VCaP (cell line): ENCODE results near the gene SLX1A.
"Not testable (repeated sequence)": the region's sequence is repeated elsewhere in the genome, so short reads cannot be mapped to it uniquely, and the experiment has no call there.

Experiments
- H3K27ac ChIP-seq: fragments of 450-650 bp; 2 replicates; pipeline ENCODE4 v1.5.1; 2017
- TF ChIP-seq, protein P1 (sequence below): fragments of 450-650 bp; conservative IDR thresholded peaks from 2 replicates; pipeline ENCODE4 v1.5.1; 2017; ENCODE audit warnings: mild to moderate bottlenecking, moderate library complexity

The SLX1A gene

GRCh38 chr16:30186444-30186781, 7.3 kb upstream of the SLX1A start:
- TF ChIP-seq, protein P1, sequence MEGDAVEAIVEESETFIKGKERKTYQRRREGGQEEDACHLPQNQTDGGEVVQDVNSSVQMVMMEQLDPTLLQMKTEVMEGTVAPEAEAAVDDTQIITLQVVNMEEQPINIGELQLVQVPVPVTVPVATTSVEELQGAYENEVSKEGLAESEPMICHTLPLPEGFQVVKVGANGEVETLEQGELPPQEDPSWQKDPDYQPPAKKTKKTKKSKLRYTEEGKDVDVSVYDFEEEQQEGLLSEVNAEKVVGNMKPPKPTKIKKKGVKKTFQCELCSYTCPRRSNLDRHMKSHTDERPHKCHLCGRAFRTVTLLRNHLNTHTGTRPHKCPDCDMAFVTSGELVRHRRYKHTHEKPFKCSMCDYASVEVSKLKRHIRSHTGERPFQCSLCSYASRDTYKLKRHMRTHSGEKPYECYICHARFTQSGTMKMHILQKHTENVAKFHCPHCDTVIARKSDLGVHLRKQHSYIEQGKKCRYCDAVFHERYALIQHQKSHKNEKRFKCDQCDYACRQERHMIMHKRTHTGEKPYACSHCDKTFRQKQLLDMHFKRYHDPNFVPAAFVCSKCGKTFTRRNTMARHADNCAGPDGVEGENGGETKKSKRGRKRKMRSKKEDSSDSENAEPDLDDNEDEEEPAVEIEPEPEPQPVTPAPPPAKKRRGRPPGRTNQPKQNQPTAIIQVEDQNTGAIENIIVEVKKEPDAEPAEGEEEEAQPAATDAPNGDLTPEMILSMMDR: no peak
- no peak overlapping the region for H3K27ac ChIP-seq

DNA sequence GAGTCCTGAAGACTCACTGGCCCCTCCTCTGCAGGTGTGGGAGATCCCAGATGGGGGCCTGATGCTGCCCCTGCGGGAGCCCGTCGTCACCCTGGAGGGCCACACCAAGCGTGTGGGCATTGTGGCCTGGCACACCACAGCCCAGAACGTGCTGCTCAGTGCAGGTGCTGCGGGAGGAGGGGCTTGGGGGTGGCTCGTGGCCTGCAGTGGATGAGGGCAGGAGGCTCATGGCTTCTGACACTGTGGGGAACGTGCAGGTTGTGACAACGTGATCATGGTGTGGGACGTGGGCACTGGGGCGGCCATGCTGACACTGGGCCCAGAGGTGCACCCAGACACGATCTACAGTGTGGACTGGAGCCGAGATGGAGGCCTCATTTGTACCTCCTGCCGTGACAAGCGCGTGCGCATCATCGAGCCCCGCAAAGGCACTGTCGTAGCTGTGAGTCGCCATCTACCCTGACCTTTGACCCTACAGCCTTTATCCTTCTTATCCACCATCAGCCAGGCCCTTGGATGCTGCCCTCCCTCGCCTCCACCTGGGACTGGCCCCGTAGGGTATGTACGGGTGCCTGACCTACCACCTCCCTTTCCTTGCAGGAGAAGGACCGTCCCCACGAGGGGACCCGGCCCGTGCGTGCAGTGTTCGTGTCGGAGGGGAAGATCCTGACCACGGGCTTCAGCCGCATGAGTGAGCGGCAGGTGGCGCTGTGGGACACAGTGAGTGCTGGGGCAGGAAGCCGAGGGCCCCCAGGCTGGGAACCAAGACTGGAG, 6.7 kb upstream of the SLX1A start:
- H3K27ac ChIP-seq: no peak overlapping the region
- TF ChIP-seq, protein P1: no peak

DNA sequence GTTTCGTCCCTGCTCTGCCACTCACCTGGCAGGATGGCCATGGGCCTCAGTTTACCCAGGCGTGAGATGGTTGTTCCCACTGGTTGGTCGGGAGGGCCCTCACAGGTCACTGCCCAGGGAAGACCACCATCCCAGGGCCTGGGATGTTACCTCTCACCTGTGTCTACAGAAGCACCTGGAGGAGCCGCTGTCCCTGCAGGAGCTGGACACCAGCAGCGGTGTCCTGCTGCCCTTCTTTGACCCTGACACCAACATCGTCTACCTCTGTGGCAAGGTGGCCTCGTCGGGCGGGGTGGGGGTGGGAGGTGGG, 6.2 kb upstream of the SLX1A start:
- no peak overlapping the region for H3K27ac ChIP-seq
- TF ChIP-seq, protein P1: no peak

- no peak overlapping the region for H3K27ac ChIP-seq
- TF ChIP-seq, protein P1: no peak
These were observed 5.6 kb upstream of the SLX1A start for GRCh38 chr16:30187971-30188561.

GRCh38 chr16:30191158-30191557, 2.5 kb upstream of the SLX1A start:
- not testable (repeated sequence) for H3K27ac ChIP-seq

DNA sequence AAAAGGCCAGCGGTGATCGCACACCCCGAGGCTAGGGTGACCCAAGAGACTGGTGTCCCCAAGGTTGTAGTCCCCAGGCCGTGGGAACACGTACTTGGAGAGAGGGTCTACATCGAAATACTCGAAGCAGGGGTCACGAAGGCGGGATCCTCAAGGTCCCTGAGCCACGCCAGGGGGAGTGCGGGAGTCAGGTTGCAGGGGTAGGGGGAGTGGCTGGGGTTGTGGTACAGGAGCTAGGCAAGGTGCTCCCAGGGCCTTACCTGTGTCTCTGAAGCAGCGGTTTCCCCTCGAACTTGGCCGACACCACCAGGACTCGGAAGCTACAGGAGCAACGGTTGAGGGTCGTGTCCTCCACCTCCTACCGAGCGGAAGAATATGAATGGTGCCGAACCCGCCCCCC, 577 bp upstream of the SLX1A start:
- H3K27ac ChIP-seq: not testable (repeated sequence)

DNA sequence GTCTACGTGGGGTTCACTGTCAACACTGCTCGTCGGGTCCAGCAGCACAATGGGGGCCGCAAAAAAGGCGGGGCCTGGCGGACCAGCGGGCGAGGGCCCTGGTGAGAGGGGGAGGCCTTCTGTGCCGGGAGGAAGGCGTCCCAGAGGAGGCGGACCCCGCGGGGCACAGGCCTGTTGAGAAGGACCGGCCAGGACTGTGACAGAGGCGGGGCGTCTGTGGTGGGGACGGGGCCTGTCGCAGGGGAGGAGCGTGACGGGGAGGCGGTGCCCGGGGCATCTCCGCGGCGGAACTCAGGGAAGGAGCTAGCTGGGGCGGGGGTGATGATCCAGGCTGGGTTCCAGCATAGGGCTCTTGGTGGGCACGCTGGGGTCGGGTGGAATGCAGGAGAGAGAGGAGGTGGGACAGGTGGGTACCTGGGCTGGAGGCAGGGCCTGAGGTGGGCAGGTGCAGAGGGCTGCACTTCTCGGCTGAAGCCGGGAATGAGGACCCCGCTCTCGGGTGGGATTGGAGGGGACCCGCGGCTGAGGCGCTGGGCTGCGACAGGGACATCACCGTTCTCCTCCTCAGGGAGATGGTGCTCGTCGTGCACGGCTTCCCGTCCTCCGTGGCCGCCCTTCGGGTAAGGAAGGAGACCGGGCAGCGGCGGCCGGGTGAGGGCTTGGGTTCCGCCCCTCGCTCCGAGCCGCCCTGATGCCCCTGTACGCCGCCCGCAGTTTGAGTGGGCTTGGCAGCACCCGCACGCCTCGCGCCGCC, 674 bp downstream of the SLX1A start:
- not testable (repeated sequence) for H3K27ac ChIP-seq

DNA sequence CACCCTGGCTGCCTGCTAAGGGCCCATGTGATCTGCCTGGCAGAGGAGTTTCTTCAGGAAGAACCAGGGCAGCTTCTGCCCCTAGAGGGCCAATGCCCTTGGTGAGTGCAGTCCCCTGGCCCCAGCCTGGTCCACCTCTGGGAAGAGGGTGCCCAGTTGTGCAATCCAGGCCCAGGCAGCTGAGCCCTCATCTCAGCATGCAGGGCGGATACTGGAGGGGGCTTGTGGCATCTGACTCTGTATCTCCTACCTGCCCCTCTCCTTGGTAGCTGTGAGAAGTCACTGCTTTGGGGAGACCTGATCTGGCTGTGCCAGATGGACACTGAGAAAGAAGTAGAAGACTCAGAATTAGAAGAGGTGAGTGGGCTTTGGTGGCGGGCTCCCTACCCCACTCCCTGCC, 3.3 kb downstream of the SLX1A start:
- not testable (repeated sequence) for H3K27ac ChIP-seq

DNA sequence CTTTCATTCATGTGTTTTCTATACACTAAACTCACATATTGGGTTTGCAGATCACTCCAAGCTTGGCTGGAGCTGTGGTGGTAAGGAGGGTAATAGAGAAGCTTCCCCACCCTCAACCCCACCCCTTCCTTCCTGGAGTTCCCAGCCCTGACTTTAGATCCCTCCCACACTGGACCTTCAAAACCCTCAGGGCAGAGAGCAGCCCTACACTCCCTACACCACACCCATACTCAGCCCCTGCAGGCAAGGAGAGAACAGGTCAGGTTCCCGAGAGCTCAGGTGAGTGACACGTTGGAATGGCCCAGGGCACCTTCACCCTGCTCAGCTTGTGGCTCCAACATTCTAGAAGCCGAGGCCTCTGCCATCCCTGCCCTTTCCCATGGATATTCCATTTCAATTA, 5.4 kb downstream of the SLX1A start, which contains the start of gene SULT1A3:
Gene SULT1A3, plus strand, starts transcription at position 207 of the 400 bp plus-strand sequence. CDS start 1,474 bp downstream, outside the sequence.
- not testable (repeated sequence) for H3K27ac ChIP-seq

GRCh38 chr16:30199608-30200343, 6.1 kb downstream of the SLX1A start:
- not testable (repeated sequence) for H3K27ac ChIP-seq

DNA sequence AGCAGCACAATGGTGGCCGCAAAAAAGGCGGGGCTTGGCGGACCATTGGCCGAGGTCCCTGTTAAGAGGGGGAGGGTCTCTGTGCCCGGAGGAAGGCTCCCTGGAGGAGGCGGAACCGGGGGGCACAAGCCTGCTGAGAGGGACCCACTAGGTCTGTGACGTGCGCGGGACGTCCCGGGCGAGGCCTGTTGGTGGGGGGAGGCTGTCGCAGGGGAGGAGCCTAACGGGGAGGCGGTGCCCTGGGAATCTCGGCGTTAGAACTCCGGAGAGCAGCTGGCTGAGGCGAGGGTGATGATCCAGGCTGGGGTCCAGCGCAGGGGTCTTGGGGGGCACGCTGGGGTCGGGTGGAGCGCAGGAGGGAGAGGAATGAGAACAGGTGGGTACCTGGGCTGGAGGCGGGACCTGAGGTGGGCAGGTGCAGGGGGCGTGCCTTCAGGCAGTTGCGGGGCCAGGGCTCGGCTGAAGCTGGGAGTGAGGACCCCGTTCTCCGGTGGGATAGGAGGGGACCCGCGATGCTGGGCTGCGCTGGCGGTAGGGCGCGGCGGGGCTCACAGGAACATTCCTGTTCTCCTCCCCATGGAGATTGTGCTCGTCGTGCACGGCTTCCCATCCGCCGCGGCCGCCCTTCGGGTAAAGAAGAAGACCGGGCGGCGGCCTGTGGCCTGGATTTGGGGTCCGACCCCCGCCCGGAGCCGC, 12.0 kb downstream of the SLX1A start:
- not testable (repeated sequence) for H3K27ac ChIP-seq

GRCh38 chr16:30206252-30206651, 12.6 kb downstream of the SLX1A start:
- not testable (repeated sequence) for H3K27ac ChIP-seq

- H3K27ac ChIP-seq: not testable (repeated sequence)
These were observed 13.5 kb downstream of the SLX1A start for GRCh38 chr16:30207063-30207704.

DNA sequence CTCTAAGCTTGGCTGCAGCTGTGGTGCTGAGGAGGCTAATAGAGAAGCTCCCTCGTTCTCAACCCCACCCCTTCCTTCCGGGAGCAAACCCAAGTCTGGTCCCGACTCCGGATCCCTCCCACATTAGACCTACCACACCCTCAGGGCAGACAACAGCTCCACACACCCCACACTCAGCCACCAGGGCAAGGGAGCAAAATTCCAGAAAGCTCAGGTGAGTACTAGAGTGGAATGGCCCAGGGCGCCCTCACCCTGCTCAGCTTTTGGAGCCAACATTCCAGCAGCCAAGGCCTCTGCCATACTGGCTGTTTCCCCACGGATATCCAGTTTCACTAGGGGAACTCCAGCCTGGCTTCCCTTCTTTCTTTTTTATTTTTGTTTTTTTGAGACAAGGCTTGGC, 15.4 kb downstream of the SLX1A start:
- H3K27ac ChIP-seq: not testable (repeated sequence)

DNA sequence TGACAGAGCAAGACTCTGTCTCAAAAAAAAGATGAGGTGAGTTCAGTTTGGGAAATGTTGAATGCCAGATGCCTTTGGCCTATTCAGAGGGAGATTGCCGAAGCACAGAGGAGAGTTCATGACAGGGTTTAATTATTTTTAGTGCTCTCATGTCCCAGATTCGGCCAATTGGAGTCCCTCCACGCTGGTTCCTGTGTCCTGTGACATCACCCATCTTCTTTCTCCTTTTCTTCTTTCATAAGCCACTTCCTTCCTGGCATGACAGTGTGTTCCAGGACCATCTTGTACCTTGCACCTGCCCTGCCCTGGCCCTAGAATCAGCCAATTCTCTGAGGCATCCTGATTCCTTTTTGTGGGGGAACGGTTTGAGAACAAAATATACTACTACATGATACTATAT, 17.7 kb downstream of the SLX1A start:
- not testable (repeated sequence) for H3K27ac ChIP-seq
